K562 (cell line): ENCODE results near the gene BSN. TPM values are rescaled to one million over a fixed set of nuclear protein-coding genes. Genes with fewer than 3 reads are reported as not detected.

Source experiments
- ATAC-seq: fragments of 200-7000 bp; cut with Tn5 transposase; 3 replicates; pipeline ENCODE4 v1.9.1; 2020; ENCODE audit warnings: moderate library complexity
- BruUV-seq: library from RNA; stranded (reverse); fragments of 400-500 nt; replicated peaks from 2 replicates; lab custom pipeline; 2021; lab: Mats Ljungman, UMichigan
- CTCF ChIA-PET: fragments of 300-600 bp; formaldehyde crosslinking; extraction: SDS; loops from one replicate; lab custom pipeline; 2021; ENCODE audit warnings: low intra/inter-chr PET ratio; lab: Yijun Ruan, JAX
- POLR2A ChIA-PET: fragments of 300-600, 350-650 bp; sonication (Branson Sonifier 250); formaldehyde crosslinking; extraction: SDS; loops from one replicate; lab custom pipeline; 2021; ENCODE audit warnings: antibody characterized with exemption, inconsistent platforms; lab: Yijun Ruan, JAX
- DNase-seq, 4 experiments: peaks; one replicate each; pipeline versions ENCODE4 v3.0.0 to v3.0.0-alpha.2; 2011 to 2018; ENCODE audit warnings: low spot score in 3 of 4, mixed read lengths in 3 of 4; ENCODE audit errors: extremely low read depth in 1 of 4
- FAIRE-seq: peaks from 2 replicates; lab custom pipeline; 2011; peaks lifted over from hg19 to GRCh38; lab: Jason Lieb, UNC
- H2AFZ ChIP-seq: 2 replicates; pipeline ENCODE4 v1.6.0; 2011; ENCODE audit warnings: low read depth, low read length, control low read depth, inconsistent platforms
- H3K27ac ChIP-seq: fragments of 200-600 bp; 3 replicates; pipeline ENCODE4 v1.8.0; 2011; ENCODE audit warnings: low read depth, mild to moderate bottlenecking, control low read depth, inconsistent platforms, low read length, moderate library complexity, mixed read lengths; ENCODE audit errors: extremely low read depth
- H3K27me3 ChIP-seq, 2 experiments: fragments of 300-600 bp in 1 of 2; 2 replicates in 1 of 2; 3 replicates in 1 of 2; pipeline versions ENCODE4 v1.6.0 to v1.8.0; 2011; ENCODE audit warnings: inconsistent platforms in 2 of 2, low read length in 2 of 2, mild to moderate bottlenecking in 1 of 2, mixed read lengths in 1 of 2, moderate library complexity in 1 of 2; ENCODE audit not compliant: control insufficient read depth in 2 of 2, insufficient read depth in 2 of 2
- H3K36me3 ChIP-seq: fragments of 300-600 bp; 3 replicates; pipeline ENCODE4 v1.8.0; 2011; ENCODE audit warnings: mild to moderate bottlenecking, low read length, inconsistent platforms; ENCODE audit not compliant: control insufficient read depth, insufficient read depth
- H3K4me1 ChIP-seq, 2 experiments: fragments of 200-600 bp in 1 of 2; replicated peaks in 1 of 2; 2 replicates in 1 of 2; 3 replicates in 1 of 2; pipeline versions ENCODE4 v1.5.1 to v1.8.0; 2011; ENCODE audit warnings: inconsistent platforms in 2 of 2, low read length in 2 of 2, mild to moderate bottlenecking in 1 of 2, mixed read lengths in 1 of 2, moderate library complexity in 1 of 2; ENCODE audit not compliant: control insufficient read depth in 2 of 2, insufficient read depth in 2 of 2
- H3K4me2 ChIP-seq: 2 replicates; pipeline ENCODE4 v1.6.1; 2011; ENCODE audit warnings: low read length, control low read depth, inconsistent platforms, mixed read lengths; ENCODE audit not compliant: insufficient read depth
- H3K4me3 ChIP-seq: fragments of 200-600 bp; sonication (generic), shearing (Covaris generic); 2 replicates; pipeline ENCODE4 v1.5.1; 2016; ENCODE audit warnings: control low read depth, inconsistent platforms
- H3K79me2 ChIP-seq: fragments of 200-600 bp; 3 replicates; pipeline ENCODE4 v1.8.0; 2011; ENCODE audit warnings: low read length, inconsistent platforms; ENCODE audit not compliant: control insufficient read depth, insufficient read depth
- H3K9ac ChIP-seq, 2 experiments: 2 replicates each; pipeline versions ENCODE4 v1.6.0 to v1.6.1; 2011; ENCODE audit warnings: low read depth in 2 of 2, low read length in 2 of 2, control low read depth in 1 of 2, inconsistent platforms in 1 of 2, mild to moderate bottlenecking in 1 of 2, mixed read lengths in 1 of 2; ENCODE audit not compliant: insufficient read depth in 1 of 2
- H3K9me1 ChIP-seq: one replicate; pipeline ENCODE4 v1.6.0; 2011; ENCODE audit warnings: inconsistent platforms, mild to moderate bottlenecking, low read length, moderate library complexity; ENCODE audit not compliant: control insufficient read depth, insufficient read depth
- H3K9me3 ChIP-seq: replicated peaks from 2 replicates; pipeline ENCODE4 v1.5.1; 2011; ENCODE audit warnings: low read depth, low read length, inconsistent platforms; ENCODE audit not compliant: control insufficient read depth, insufficient read depth
- H4K20me1 ChIP-seq: replicated peaks from 2 replicates; pipeline ENCODE4 v1.6.1; 2011; ENCODE audit warnings: low read length, inconsistent platforms, mixed read lengths; ENCODE audit not compliant: control insufficient read depth, insufficient read depth
- BRCA1 ChIP-seq, 2 experiments: fragments of 450-650 bp in 1 of 2; sonication (generic) in 1 of 2; formaldehyde crosslinking in 1 of 2; IDR thresholded peaks; 2 replicates each; pipeline versions ENCODE4 v1.5.0 to v1.6.1; 2017 to 2020; ENCODE audit warnings: mild to moderate bottlenecking in 1 of 2, missing genetic modification reagents in 1 of 2
- GATAD2B ChIP-seq: fragments of 450-650 bp; IDR thresholded peaks from 2 replicates; pipeline ENCODE4 v1.6.1; 2017; ENCODE audit warnings: mild to moderate bottlenecking, borderline replicate concordance
- HCFC1 ChIP-seq: IDR thresholded peaks from 2 replicates; pipeline ENCODE4 v1.6.1; 2012; ENCODE audit warnings: low read depth, low read length, improper control_type of control experiment
- HDAC6 ChIP-seq: IDR thresholded peaks from 2 replicates; pipeline ENCODE4 v1.6.1; 2012; ENCODE audit warnings: low read depth, mild to moderate bottlenecking, control low read depth, inconsistent platforms, low read length, moderate library complexity
- HINFP ChIP-seq: fragments of 450-650 bp; conservative IDR thresholded peaks from 2 replicates; pipeline ENCODE4 v1.6.1; 2016; ENCODE audit warnings: missing genetic modification characterization, low read depth, mild to moderate bottlenecking, control low read depth, missing compliant biosample characterization
- KAT7 ChIP-seq: sonication (generic); formaldehyde crosslinking; IDR thresholded peaks from 2 replicates; pipeline ENCODE4 v1.8.0; 2022; ENCODE audit warnings: missing genetic modification reagents, mild to moderate bottlenecking, borderline replicate concordance
- NFIC ChIP-seq: fragments of 450-650 bp; IDR thresholded peaks from 2 replicates; pipeline ENCODE4 v1.6.1; 2017; ENCODE audit warnings: mild to moderate bottlenecking, inconsistent platforms
- POU5F1 ChIP-seq: fragments of 150-350 bp; IDR thresholded peaks from 2 replicates; pipeline ENCODE4 v1.6.1; 2014; ENCODE audit warnings: borderline replicate concordance, low read length, low read depth, mild to moderate bottlenecking; ENCODE audit not compliant: partially characterized antibody
- SMARCB1 ChIP-seq: IDR thresholded peaks from 2 replicates; pipeline ENCODE4 v1.6.1; 2011; ENCODE audit warnings: improper control_type of control experiment, low read depth; ENCODE audit not compliant: insufficient read length
- XRCC3 ChIP-seq: fragments of 450-650 bp; IDR thresholded peaks from 2 replicates; pipeline ENCODE4 v1.6.1; 2017; ENCODE audit warnings: mild to moderate bottlenecking, moderate library complexity
- ZNF280A ChIP-seq: fragments of 450-650 bp; IDR thresholded peaks from 2 replicates; pipeline ENCODE4 v1.6.1; 2018; ENCODE audit warnings: mild to moderate bottlenecking, low read depth; ENCODE audit not compliant: partially characterized antibody
- ZNF316 ChIP-seq: fragments of 450-650 bp; IDR thresholded peaks from 2 replicates; pipeline ENCODE4 v1.6.1; 2016
- ZNF740 ChIP-seq, 3 experiments: fragments of 200-800 bp in 1 of 3; sonication (Bioruptor generic) in 1 of 3; sonication (generic) in 1 of 3; formaldehyde crosslinking in 1 of 3; IDR thresholded peaks; 2 replicates each; pipeline versions ENCODE4 v1.6.1 to v1.8.0; 2016 to 2022; ENCODE audit warnings: mild to moderate bottlenecking in 2 of 3, missing compliant biosample characterization in 2 of 3, missing genetic modification characterization in 2 of 3, missing genetic modification reagents in 1 of 3
- WGBS: fragments of 100-300 bp; shearing (Covaris generic); methylation state at CpG from one replicate; pipeline ENCODE4 v1.1.6; 2016; ENCODE audit warnings: low coverage, mixed read lengths; ENCODE audit not compliant: insufficient coverage; ENCODE audit errors: missing lambda C conversion rate; 5-methylcytosine and 5-hydroxymethylcytosine counted together
- in situ Hi-C: fragments of 300-500 bp; cut with MboI; formaldehyde crosslinking; loops from 4 replicates; pipeline ENCODE4 v1.15.0; 2018; ENCODE audit warnings: inconsistent platforms, mixed read lengths
- intact Hi-C: fragments of 100-400 bp; cut with micrococcal nuclease; formaldehyde crosslinking; loops from 2 replicates; pipeline ENCODE4 v1.14.2; 2022
- polyA plus RNA-seq, 8 experiments: library from polyadenylated mRNA; depleted of rRNA in 4 of 8; stranded (reverse) in 5 of 8; unstranded in 3 of 8; fragments of >200 nt; fragmentation: Nextera tagmentation in 2 of 8; fragmentation: Illumina TruSeq in 1 of 8; extraction: Ambion mirVana in 2 of 8; extraction: Trizol in 1 of 8; gene quantifications; 2 replicates each; pipeline versions ENCODE4 v1.2.1 to v1.2.3, GENCODE V29; 2011 to 2014; ENCODE audit warnings: inconsistent platforms in 1 of 8, missing spikeins in 1 of 8
- total RNA-seq, 7 experiments: library from RNA; depleted of rRNA in 6 of 7; stranded (reverse); fragments of >200 nt in 6 of 7; fragmentation: Illumina TruSeq in 2 of 7; extraction: Trizol in 2 of 7; gene quantifications; 2 replicates each; pipeline versions ENCODE4 v1.2.1 to v1.2.3, GENCODE V29; 2011 to 2021; ENCODE audit warnings: low replicate concordance in 1 of 7

Gene BSN
- total and polyA plus RNA-seq, 9 of the 15 experiments (the other 6 are each of a cell fraction or from before 2014, with no cell fraction given): 0.03 to 1.5 (median 0.29) TPM

- Histone ChIP-seq H3K9ac (no peak overlapping the region), H3K27ac (no peak overlapping the region), H4K20me1 (no peaks in the 10 kb centered on the region), H3K4me3 (no peak overlapping the region), H3K4me2 (no peak overlapping the region), H3K36me3 (peaks cover 40% of the 10 kb centered on the region; the same call in 2 of the 3 replicates), H3K79me2 (no peaks in the 10 kb centered on the region), H2AFZ (no peak overlapping the region), H3K9me1 (no peaks in the 10 kb centered on the region), H3K9me3 (no peaks in the 10 kb centered on the region), H3K4me1 (no peaks in the 10 kb centered on the region), H3K27me3 (no peaks in the 10 kb centered on the region)
- in situ Hi-C loops: no loop called here
- WGBS: 60% methylated on average over 2 of the region's 2 CpGs
- CTCF ChIA-PET: no interaction called here
- intact Hi-C loops: no loop called here
- FAIRE-seq (no peak), DNase-seq (no peak), ATAC-seq (no peak)
- POLR2A ChIA-PET: interaction anchor here (0.6 kb wide), 1 partner anchor 39 kb away, joined by 3 read pairs; no protein-coding TSS in a partner anchor
- BruUV-seq: no TSS peak
- TF ChIP-seq XRCC3: no peak
- TF ChIP-seq HCFC1: no peak
- TF ChIP-seq ZNF280A: no peak
- no peak for TF ChIP-seq GATAD2B
- no peak for TF ChIP-seq BRCA1 (IDR thresholded peaks at IDR 0.05)
- no peak for TF ChIP-seq BRCA1 (CRISPR knock-in tag; IDR thresholded peaks at IDR 0.05)
- TF ChIP-seq HDAC6: no peak
- no peak for TF ChIP-seq NFIC
- no peak for TF ChIP-seq ZNF316
- no peak for TF ChIP-seq ZNF740 (CRISPR knock-in tag; IDR thresholded peaks at IDR 0.05)
- no peak for TF ChIP-seq ZNF740 (tag; IDR thresholded peaks at IDR 0.05)
- no peak for TF ChIP-seq POU5F1
- no peak for TF ChIP-seq SMARCB1
- no peak for TF ChIP-seq KAT7 (CRISPR knock-in tag)
- TF ChIP-seq HINFP (tag): no peak
Observed at GRCh38 chr3:49519916-49520385, 34.3 kb upstream of the BSN start.
